Measurements from ENCODE around the gene KIAA0232. TPM values are rescaled to one million over a fixed set of nuclear protein-coding genes. Genes with fewer than 3 reads are reported as not detected.
A peak's percentile ranks its signal among the peaks of the same experiment; 100 is the strongest.

Gene KIAA0232
- total RNA-seq, 5 donors from 2014 or later (not counting 1 experiment from before 2014, with no cell fraction given) = 16.5 to 20.9 (median 19.3) TPM

GRCh38 chr4:6808259-6808658, 25.7 kb downstream of the KIAA0232 start:
- Mint-ChIP-seq H3K27me3 (no peaks in the 10 kb centered on the region), H3K4me3 (no peak overlapping the region), H3K27ac (no peak overlapping the region), H3K9me3 (no peaks in the 10 kb centered on the region), H3K36me3 (peaks cover 16% of the 10 kb centered on the region), H3K4me1 (peaks cover 30 to 51% (median 30%) of the 10 kb centered on the region in 3 donors)
- POLR2A ChIA-PET = no interaction called here
- no peak for ATAC-seq (replicated peaks in 1 of 4)
- Histone ChIP-seq H3K36me3 (ENCODE audit: control insufficient read depth in 2 of 2, extremely low read depth in 1 of 2, insufficient read depth in 1 of 2, low read length in 1 of 2) (no peaks in the 10 kb centered on the region), H3K9me3 (no peaks in the 10 kb centered on the region), H3K4me3 (ENCODE audit: control insufficient read depth in 1 of 2, extremely low read depth in 1 of 2, low read length in 1 of 2) (no peak overlapping the region), H3K27ac (ENCODE audit: low read length) (no peak overlapping the region), H3K4me1 (ENCODE audit: control insufficient read depth in 1 of 2, extremely low read depth in 1 of 2, insufficient read depth in 2 of 2, low read length in 2 of 2) (no peaks in the 10 kb centered on the region), H3K27me3 (replicated peaks in 1 of 2; ENCODE audit: control insufficient read depth in 2 of 2, extremely low read depth in 1 of 2, insufficient read depth in 2 of 2, low read length in 1 of 2) (no peaks in the 10 kb centered on the region)
- 100% methylated on average over 1 of the region's 2 CpGs for WGBS (ENCODE audit: insufficient coverage)
- DNase-seq = no peak
- CTCF ChIA-PET = no interaction called here

DNA sequence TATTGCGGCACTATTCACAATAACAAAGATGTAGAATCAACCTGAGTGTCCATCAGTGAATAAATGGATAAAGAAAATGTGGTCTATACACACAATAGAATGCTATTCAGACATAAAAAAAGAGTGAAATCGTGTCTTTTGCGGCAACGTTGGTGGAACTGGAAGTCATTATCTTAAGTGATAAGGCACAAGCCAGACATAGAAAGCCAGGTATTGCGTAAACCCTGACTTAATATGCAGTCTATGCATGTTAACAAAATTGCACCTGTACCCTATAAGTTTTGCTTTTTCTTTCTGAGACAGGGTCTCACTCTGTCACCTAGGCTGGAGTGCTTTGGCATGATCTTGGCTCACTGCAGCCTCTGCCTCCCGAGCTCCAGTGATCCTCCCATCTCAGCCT, 28.6 kb downstream of the KIAA0232 start:
- peaks cover 26 to 47% (median 31%) of the 10 kb centered on the region in 3 donors for H3K4me1 Mint-ChIP-seq
- WGBS (ENCODE audit: insufficient coverage) = 94% methylated on average over 4 of the region's 6 CpGs
- Histone ChIP-seq H3K36me3 (ENCODE audit: control insufficient read depth in 2 of 2, extremely low read depth in 1 of 2, insufficient read depth in 1 of 2, low read length in 1 of 2) (no peaks in the 10 kb centered on the region), H3K27ac (ENCODE audit: low read length) (no peak overlapping the region), H3K4me3 (ENCODE audit: control insufficient read depth in 1 of 2, extremely low read depth in 1 of 2, low read length in 1 of 2) (no peak overlapping the region), H3K4me1 (ENCODE audit: control insufficient read depth in 1 of 2, extremely low read depth in 1 of 2, insufficient read depth in 2 of 2, low read length in 2 of 2) (no peaks in the 10 kb centered on the region), H3K9me3 (peaks cover 3% of the 10 kb centered on the region), H3K27me3 (replicated peaks in 1 of 2; ENCODE audit: control insufficient read depth in 2 of 2, extremely low read depth in 1 of 2, insufficient read depth in 2 of 2, low read length in 1 of 2) (no peaks in the 10 kb centered on the region)
- H3K27ac Mint-ChIP-seq = peak overlapping the region in 1 of 2 donors; percentile 23
- no peaks in the 10 kb centered on the region for H3K27me3 Mint-ChIP-seq
- ChIA-PET POLR2A (no interaction called here), CTCF (no interaction called here)
- no peak for ATAC-seq (replicated peaks in 1 of 4)
- no peak overlapping the region for H3K4me3 Mint-ChIP-seq
- peaks cover 21% of the 10 kb centered on the region for H3K36me3 Mint-ChIP-seq
- no peak for DNase-seq
- H3K9me3 Mint-ChIP-seq = no peaks in the 10 kb centered on the region

DNA sequence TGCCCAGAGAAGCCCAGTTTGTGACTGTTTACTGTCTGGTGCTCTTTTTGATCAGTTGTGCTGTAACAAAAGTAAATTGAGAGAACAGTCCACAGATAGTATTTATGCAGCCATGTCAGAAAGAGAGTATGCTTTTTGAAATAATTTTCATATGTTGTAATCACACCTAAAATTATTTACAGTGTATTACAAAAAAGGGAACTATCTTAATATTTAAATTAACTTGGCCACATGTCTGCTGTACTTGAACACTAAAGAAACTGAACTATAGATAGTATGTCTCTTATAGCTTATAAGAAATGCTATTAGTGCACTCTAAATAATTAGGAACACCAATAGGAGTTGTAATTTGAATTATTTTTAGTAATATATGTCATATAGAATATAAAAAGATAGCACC, 30.2 kb downstream of the KIAA0232 start:
- H3K27me3 ChIP-seq (replicated peaks in 1 of 2; ENCODE audit: control insufficient read depth in 2 of 2, extremely low read depth in 1 of 2, insufficient read depth in 2 of 2, low read length in 1 of 2) = no peaks in the 10 kb centered on the region
- no peaks in the 10 kb centered on the region for H3K9me3 Mint-ChIP-seq
- H3K9me3 ChIP-seq = peaks cover 6% of the 10 kb centered on the region
- no peak for DNase-seq
- ChIA-PET CTCF (no interaction called here), POLR2A (no interaction called here)
- peaks cover 28 to 37% (median 31%) of the 10 kb centered on the region in 3 donors for H3K4me1 Mint-ChIP-seq
- H3K27ac ChIP-seq (ENCODE audit: low read length) = no peak overlapping the region
- H3K4me1 ChIP-seq (ENCODE audit: control insufficient read depth in 1 of 2, extremely low read depth in 1 of 2, insufficient read depth in 2 of 2, low read length in 2 of 2) = no peaks in the 10 kb centered on the region
- H3K36me3 ChIP-seq (ENCODE audit: control insufficient read depth in 2 of 2, extremely low read depth in 1 of 2, insufficient read depth in 1 of 2, low read length in 1 of 2) = no peaks in the 10 kb centered on the region
- no peaks in the 10 kb centered on the region for H3K27me3 Mint-ChIP-seq
- H3K4me3 Mint-ChIP-seq = no peak overlapping the region
- H3K4me3 ChIP-seq (ENCODE audit: control insufficient read depth in 1 of 2, extremely low read depth in 1 of 2, low read length in 1 of 2) = no peak overlapping the region
- peaks cover 29% of the 10 kb centered on the region for H3K36me3 Mint-ChIP-seq
- no peak for ATAC-seq (replicated peaks in 1 of 4)
- no peak overlapping the region for H3K27ac Mint-ChIP-seq

DNA sequence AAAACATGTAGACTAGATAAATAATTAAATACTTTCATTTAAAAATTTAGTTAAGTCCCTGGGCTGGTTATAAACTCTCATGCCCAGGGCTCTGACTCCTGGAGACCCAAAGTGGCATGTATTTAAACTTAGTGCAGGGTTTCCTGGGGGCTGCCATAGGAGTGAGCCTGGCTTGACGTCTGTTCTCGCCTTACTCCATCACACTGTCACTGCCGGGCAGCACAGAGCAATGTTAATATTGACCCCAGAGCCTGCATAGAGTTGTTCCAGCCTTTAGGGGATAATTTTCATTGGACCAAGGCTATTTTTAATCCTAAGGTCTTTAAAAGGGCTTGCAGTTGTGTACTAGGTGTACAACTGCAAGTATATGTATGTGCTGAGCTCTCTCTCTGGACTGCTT, 31.2 kb downstream of the KIAA0232 start:
- peaks cover 24 to 30% (median 29%) of the 10 kb centered on the region in 3 donors for H3K4me1 Mint-ChIP-seq
- no peak overlapping the region for H3K27ac ChIP-seq (ENCODE audit: low read length)
- peaks cover 9% of the 10 kb centered on the region for H3K9me3 ChIP-seq
- DNase-seq = no peak
- H3K4me1 ChIP-seq (ENCODE audit: control insufficient read depth in 1 of 2, extremely low read depth in 1 of 2, insufficient read depth in 2 of 2, low read length in 2 of 2) = no peaks in the 10 kb centered on the region
- H3K27ac Mint-ChIP-seq = no peak overlapping the region
- H3K4me3 Mint-ChIP-seq = no peak overlapping the region
- peaks cover 38% of the 10 kb centered on the region for H3K36me3 Mint-ChIP-seq
- peaks cover 0 to 5% (median 4%) of the 10 kb centered on the region in 3 donors for H3K9me3 Mint-ChIP-seq
- no peak for ATAC-seq (replicated peaks in 1 of 4)
- no peak overlapping the region for H3K4me3 ChIP-seq (ENCODE audit: control insufficient read depth in 1 of 2, extremely low read depth in 1 of 2, low read length in 1 of 2)
- no peaks in the 10 kb centered on the region for H3K27me3 Mint-ChIP-seq
- WGBS (ENCODE audit: insufficient coverage) = 100% methylated on average over 2 of the region's 3 CpGs
- H3K36me3 ChIP-seq (ENCODE audit: control insufficient read depth in 2 of 2, extremely low read depth in 1 of 2, insufficient read depth in 1 of 2, low read length in 1 of 2) = no peaks in the 10 kb centered on the region
- POLR2A ChIA-PET = no interaction called here
- no peaks in the 10 kb centered on the region for H3K27me3 ChIP-seq (replicated peaks in 1 of 2; ENCODE audit: control insufficient read depth in 2 of 2, extremely low read depth in 1 of 2, insufficient read depth in 2 of 2, low read length in 1 of 2)
- CTCF ChIA-PET = no interaction called here

- ATAC-seq (replicated peaks in 1 of 4) (no peak), DNase-seq (no peak)
- no peak overlapping the region for H3K4me3 ChIP-seq (ENCODE audit: control insufficient read depth in 1 of 2, extremely low read depth in 1 of 2, low read length in 1 of 2)
- no peaks in the 10 kb centered on the region for H3K36me3 ChIP-seq (ENCODE audit: control insufficient read depth in 2 of 2, extremely low read depth in 1 of 2, insufficient read depth in 1 of 2, low read length in 1 of 2)
- Mint-ChIP-seq H3K4me3 (no peak overlapping the region), H3K36me3 (peaks cover 45% of the 10 kb centered on the region), H3K27ac (no peak overlapping the region), H3K4me1 (peaks cover 25 to 31% (median 29%) of the 10 kb centered on the region in 3 donors), H3K27me3 (no peaks in the 10 kb centered on the region), H3K9me3 (peaks cover 8 to 17% (median 9%) of the 10 kb centered on the region in 3 donors)
- H3K27me3 ChIP-seq (replicated peaks in 1 of 2; ENCODE audit: control insufficient read depth in 2 of 2, extremely low read depth in 1 of 2, insufficient read depth in 2 of 2, low read length in 1 of 2) = no peaks in the 10 kb centered on the region
- peaks cover 11% of the 10 kb centered on the region for H3K9me3 ChIP-seq
- ChIA-PET POLR2A (no interaction called here), CTCF (interaction anchor here in 1 of 2 donors (0.7 kb wide), 1 partner anchor 9 kb away, joined by 3 read pairs; no protein-coding TSS in a partner anchor)
- 100% methylated on average over 1 of the region's 9 CpGs for WGBS (ENCODE audit: insufficient coverage)
- H3K27ac ChIP-seq (ENCODE audit: low read length) = no peak overlapping the region
- H3K4me1 ChIP-seq (ENCODE audit: control insufficient read depth in 1 of 2, extremely low read depth in 1 of 2, insufficient read depth in 2 of 2, low read length in 2 of 2) = no peaks in the 10 kb centered on the region
Measured at GRCh38 chr4:6815029-6815836, 32.7 kb downstream of the KIAA0232 start.

- DNase-seq (no peak), ATAC-seq (replicated peaks in 1 of 4) (no peak)
- Histone ChIP-seq H3K4me1 (ENCODE audit: control insufficient read depth in 1 of 2, extremely low read depth in 1 of 2, insufficient read depth in 2 of 2, low read length in 2 of 2) (no peaks in the 10 kb centered on the region), H3K9me3 (peaks cover 15% of the 10 kb centered on the region), H3K4me3 (ENCODE audit: control insufficient read depth in 1 of 2, extremely low read depth in 1 of 2, low read length in 1 of 2) (no peak overlapping the region), H3K36me3 (ENCODE audit: control insufficient read depth in 2 of 2, extremely low read depth in 1 of 2, insufficient read depth in 1 of 2, low read length in 1 of 2) (peaks cover 2 to 3% of the 10 kb centered on the region in 2 donors), H3K27me3 (replicated peaks in 1 of 2; ENCODE audit: control insufficient read depth in 2 of 2, extremely low read depth in 1 of 2, insufficient read depth in 2 of 2, low read length in 1 of 2) (no peaks in the 10 kb centered on the region), H3K27ac (ENCODE audit: low read length) (no peak overlapping the region)
- Mint-ChIP-seq H3K4me3 (no peak overlapping the region), H3K9me3 (peaks cover 8 to 28% (median 18%) of the 10 kb centered on the region in 3 donors), H3K36me3 (peaks cover 42% of the 10 kb centered on the region), H3K27me3 (no peaks in the 10 kb centered on the region), H3K4me1 (peaks cover 10 to 17% (median 16%) of the 10 kb centered on the region in 3 donors), H3K27ac (no peak overlapping the region)
- ChIA-PET POLR2A (no interaction called here), CTCF (interaction anchor here in 1 of 2 donors (1.1 kb wide), 1 partner anchor 54 kb away, joined by 3 read pairs; no protein-coding TSS in a partner anchor)
- no CpG with 5 or more reads among the region's 1 CpG for WGBS (ENCODE audit: insufficient coverage)
Measured at GRCh38 chr4:6819295-6819694, 36.8 kb downstream of the KIAA0232 start.

Measured in T-cell (primary cell).